ENCODE data around the gene SCN1B. TPM values are rescaled to one million over a fixed set of nuclear protein-coding genes. Genes with fewer than 3 reads are reported as not detected.

Gene SCN1B
- total and polyA plus RNA-seq, 3 donors from 2014 or later, result 3.5 to 7.5 (median 6.6) TPM

DNA sequence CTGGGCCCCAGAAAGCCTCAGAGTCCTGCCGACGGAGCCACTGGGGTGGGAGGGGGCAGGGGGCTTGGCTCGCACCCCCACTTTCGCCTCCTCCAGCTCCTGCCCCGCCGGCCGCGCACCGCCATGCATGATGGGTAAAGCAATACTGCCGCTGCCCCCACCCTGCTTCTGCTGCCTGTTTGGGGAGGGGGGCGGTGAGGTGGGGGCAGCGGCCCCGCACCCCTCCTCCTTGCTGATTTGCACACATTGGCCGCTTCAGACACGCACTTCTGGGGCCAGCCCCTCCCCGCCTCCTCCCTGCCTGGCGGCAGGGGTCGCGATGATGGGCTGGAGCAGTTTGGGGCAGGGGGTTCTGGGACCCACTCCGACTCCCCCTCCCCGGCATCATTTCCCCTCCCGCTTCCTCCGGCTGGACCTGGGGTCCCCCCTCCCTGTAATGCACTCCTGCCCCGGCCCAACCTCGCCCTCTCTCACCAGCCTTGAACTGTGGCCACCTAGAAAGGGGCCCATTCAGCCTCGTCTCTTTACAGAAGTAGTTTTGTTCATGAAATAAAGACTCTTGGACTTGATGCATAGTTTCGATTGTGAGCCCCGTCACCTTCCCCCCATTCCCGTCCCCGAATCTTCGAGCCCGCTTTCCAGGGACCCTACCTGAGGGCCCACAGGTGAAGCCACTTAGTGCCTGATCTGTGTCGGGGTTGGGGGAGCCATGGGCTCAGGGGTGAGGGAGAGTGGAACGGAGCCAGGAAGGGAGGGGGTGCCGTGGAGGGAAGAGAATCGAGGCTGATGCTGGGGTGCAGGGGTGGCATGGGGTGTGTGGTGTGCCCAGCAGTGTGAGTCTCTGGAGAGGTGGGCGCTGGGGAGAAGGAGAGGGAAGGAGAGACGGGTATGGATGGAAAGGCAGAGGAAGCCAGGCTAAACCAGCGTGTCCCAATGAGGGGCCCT is 9.9 kb downstream of the SCN1B start:
- WGBS, 2 donors, result 31 to 37% methylated on average over 19 to 39 of the region's 39 CpGs
- Histone ChIP-seq H3K4me3 (peak overlapping the region in 1 of 2 donors; percentile 9), H3K36me3 (ENCODE audit: low read depth, missing control alignments) (no peaks in the 10 kb centered on the region), H3K27me3 (no peaks in the 10 kb centered on the region), H3K27ac (peak overlapping the region; percentile 50 to 78), H3K4me1 (peaks cover 35% of the 10 kb centered on the region), H3K9me3 (no peaks in the 10 kb centered on the region)
- intact Hi-C loops (cut with DNase I; ENCODE audit: low total_unique reads), result no loop called here
- DNase-seq, result no peak
- TF ChIP-seq CTCF (IDR thresholded peaks at IDR 0.05), result no peak
- TF ChIP-seq POLR2A (IDR thresholded peaks at IDR 0.05), result no peak

GRCh38 chr19:35040826-35041547 is 10.7 kb downstream of the SCN1B start:
- intact Hi-C loops (cut with DNase I; ENCODE audit: low total_unique reads), result no loop called here
- no peaks in the 10 kb centered on the region for H3K27me3 ChIP-seq
- peaks cover 35% of the 10 kb centered on the region for H3K4me1 ChIP-seq
- peak; percentile 89 for DNase-seq
- TF ChIP-seq POLR2A (IDR thresholded peaks at IDR 0.05), result no peak
- no peak for TF ChIP-seq CTCF (IDR thresholded peaks at IDR 0.05)
- no peaks in the 10 kb centered on the region for H3K9me3 ChIP-seq
- H3K4me3 ChIP-seq, result no peak overlapping the region
- peak overlapping the region; percentile 50 to 78 for H3K27ac ChIP-seq
- H3K36me3 ChIP-seq (ENCODE audit: low read depth, missing control alignments), result no peaks in the 10 kb centered on the region
- WGBS, 2 donors, result 8 to 11% methylated on average over 27 to 33 of the region's 36 CpGs

GRCh38 chr19:35041548-35042055 is 11.3 kb downstream of the SCN1B start, which contains the start of gene HPN:
Gene HPN, plus strand, starts transcription at chr19:35041721. Its CDS starts 786 bp downstream, at chr19:35042507.
- Histone ChIP-seq H3K27me3 (no peaks in the 10 kb centered on the region), H3K4me1 (peaks cover 35% of the 10 kb centered on the region), H3K27ac (peak within 1 kb of the TSS; percentile 50 to 78), H3K4me3 (no peak within 1 kb of the TSS), H3K36me3 (ENCODE audit: low read depth, missing control alignments) (no peaks in the 10 kb centered on the region), H3K9me3 (no peaks in the 10 kb centered on the region)
- no peak for DNase-seq
- intact Hi-C loops (cut with DNase I; ENCODE audit: low total_unique reads), result no loop called here
- TF ChIP-seq CTCF (IDR thresholded peaks at IDR 0.05) (no peak), POLR2A (IDR thresholded peaks at IDR 0.05) (no peak)
- 44 to 59% methylated on average over 4 to 9 of the region's 19 CpGs for WGBS, 2 donors

- TF ChIP-seq POLR2A (IDR thresholded peaks at IDR 0.05) (no peak), CTCF (IDR thresholded peaks at IDR 0.05) (no peak)
- Histone ChIP-seq H3K4me3 (no peak overlapping the region), H3K36me3 (ENCODE audit: low read depth, missing control alignments) (no peaks in the 10 kb centered on the region), H3K27ac (no peak overlapping the region), H3K4me1 (peaks cover 35% of the 10 kb centered on the region), H3K9me3 (no peaks in the 10 kb centered on the region), H3K27me3 (no peaks in the 10 kb centered on the region)
- intact Hi-C loops (cut with DNase I; ENCODE audit: low total_unique reads), result no loop called here
- no peak for DNase-seq
- 67 to 70% methylated on average over 6 to 14 of the region's 14 CpGs for WGBS, 2 donors
Observed at GRCh38 chr19:35042056-35042730, 11.9 kb downstream of the SCN1B start.
